ES-I3 (cell line): ENCODE data around the gene TBC1D14.

ENCODE experiments used
- H3K36me3 ChIP-seq: 2 replicates; pipeline ENCODE4 v1.6.1; 2013; ENCODE audit warnings: mild to moderate bottlenecking, low read length, control low read depth, moderate library complexity; ENCODE audit not compliant: insufficient read depth
- H3K4me1 ChIP-seq: 2 replicates; pipeline ENCODE4 v1.6.1; 2013; ENCODE audit warnings: mild to moderate bottlenecking, control low read depth, low read length; ENCODE audit not compliant: insufficient read depth
- H3K9ac ChIP-seq: 2 replicates; pipeline ENCODE4 v1.6.1; 2013; ENCODE audit warnings: low read depth, mild to moderate bottlenecking, low read length, moderate library complexity
- H3K9me3 ChIP-seq: 2 replicates; pipeline ENCODE4 v1.6.1; 2013; ENCODE audit warnings: mild to moderate bottlenecking, low read length, moderate library complexity; ENCODE audit not compliant: control insufficient read depth, insufficient read depth

Gene TBC1D14

GRCh38 chr4:7017446-7018048, 107.9 kb downstream of the TBC1D14 start:
- Histone ChIP-seq H3K9ac (no peak overlapping the region), H3K9me3 (no peaks in the 10 kb centered on the region), H3K4me1 (peaks cover 7% of the 10 kb centered on the region), H3K36me3 (peaks cover 6% of the 10 kb centered on the region)

GRCh38 chr4:7018281-7018680, 108.7 kb downstream of the TBC1D14 start:
- H3K9me3 ChIP-seq = no peaks in the 10 kb centered on the region
- H3K36me3 ChIP-seq = peaks cover 6% of the 10 kb centered on the region
- H3K4me1 ChIP-seq = peaks cover 7% of the 10 kb centered on the region
- H3K9ac ChIP-seq = no peak overlapping the region

- no peak overlapping the region for H3K9ac ChIP-seq
- no peaks in the 10 kb centered on the region for H3K9me3 ChIP-seq
- peaks cover 5% of the 10 kb centered on the region for H3K36me3 ChIP-seq
- H3K4me1 ChIP-seq = peaks cover 7% of the 10 kb centered on the region
Measured at GRCh38 chr4:7019367-7019766, 109.7 kb downstream of the TBC1D14 start.

- no peaks in the 10 kb centered on the region for H3K9me3 ChIP-seq
- H3K36me3 ChIP-seq = peaks cover 3% of the 10 kb centered on the region
- H3K4me1 ChIP-seq = peaks cover 7% of the 10 kb centered on the region
- no peak overlapping the region for H3K9ac ChIP-seq
Measured at GRCh38 chr4:7020290-7020689, 110.7 kb downstream of the TBC1D14 start.

- peaks cover 7% of the 10 kb centered on the region for H3K4me1 ChIP-seq
- peaks cover 3% of the 10 kb centered on the region for H3K36me3 ChIP-seq
- H3K9me3 ChIP-seq = no peaks in the 10 kb centered on the region
- H3K9ac ChIP-seq = no peak overlapping the region
Measured at GRCh38 chr4:7020856-7021255, 111.2 kb downstream of the TBC1D14 start.

GRCh38 chr4:7021355-7021754, 111.7 kb downstream of the TBC1D14 start:
- Histone ChIP-seq H3K4me1 (peaks cover 7% of the 10 kb centered on the region), H3K36me3 (peaks cover 5% of the 10 kb centered on the region), H3K9me3 (no peaks in the 10 kb centered on the region), H3K9ac (no peak overlapping the region)

GRCh38 chr4:7021930-7022664, 112.5 kb downstream of the TBC1D14 start:
- peaks cover 5% of the 10 kb centered on the region for H3K36me3 ChIP-seq
- H3K9ac ChIP-seq = no peak overlapping the region
- H3K4me1 ChIP-seq = peaks cover 7% of the 10 kb centered on the region
- no peaks in the 10 kb centered on the region for H3K9me3 ChIP-seq

GRCh38 chr4:7023486-7023885, 113.9 kb downstream of the TBC1D14 start:
- H3K9ac ChIP-seq = no peak overlapping the region
- H3K4me1 ChIP-seq = peaks cover 7% of the 10 kb centered on the region
- peaks cover 12% of the 10 kb centered on the region for H3K36me3 ChIP-seq
- H3K9me3 ChIP-seq = no peaks in the 10 kb centered on the region

GRCh38 chr4:7023901-7024300, 114.3 kb downstream of the TBC1D14 start:
- no peaks in the 10 kb centered on the region for H3K9me3 ChIP-seq
- peaks cover 7% of the 10 kb centered on the region for H3K4me1 ChIP-seq
- H3K36me3 ChIP-seq = peaks cover 12% of the 10 kb centered on the region
- H3K9ac ChIP-seq = no peak overlapping the region

GRCh38 chr4:7024336-7024890, 114.8 kb downstream of the TBC1D14 start:
- no peaks in the 10 kb centered on the region for H3K9me3 ChIP-seq
- peaks cover 7% of the 10 kb centered on the region for H3K4me1 ChIP-seq
- H3K36me3 ChIP-seq = peaks cover 12% of the 10 kb centered on the region
- H3K9ac ChIP-seq = no peak overlapping the region

- peaks cover 12% of the 10 kb centered on the region for H3K36me3 ChIP-seq
- no peak overlapping the region for H3K9ac ChIP-seq
- H3K4me1 ChIP-seq = peaks cover 4% of the 10 kb centered on the region
- no peaks in the 10 kb centered on the region for H3K9me3 ChIP-seq
Measured at GRCh38 chr4:7025040-7025602, 115.5 kb downstream of the TBC1D14 start.

- H3K36me3 ChIP-seq = peaks cover 15% of the 10 kb centered on the region
- H3K9ac ChIP-seq = no peak overlapping the region
- H3K4me1 ChIP-seq = no peaks in the 10 kb centered on the region; the same call in 1 of the 2 replicates
- no peaks in the 10 kb centered on the region for H3K9me3 ChIP-seq
Measured at GRCh38 chr4:7026107-7026506, 116.5 kb downstream of the TBC1D14 start.

GRCh38 chr4:7027284-7027683, 117.7 kb downstream of the TBC1D14 start:
- Histone ChIP-seq H3K9ac (no peak overlapping the region), H3K4me1 (no peaks in the 10 kb centered on the region; the same call in 1 of the 2 replicates), H3K36me3 (peaks cover 19% of the 10 kb centered on the region)

GRCh38 chr4:7027913-7028312, 118.3 kb downstream of the TBC1D14 start:
- H3K9ac ChIP-seq = no peak overlapping the region
- peaks cover 20% of the 10 kb centered on the region for H3K36me3 ChIP-seq
- H3K4me1 ChIP-seq = no peaks in the 10 kb centered on the region; the same call in 1 of the 2 replicates
- no peaks in the 10 kb centered on the region for H3K9me3 ChIP-seq

More at GRCh38 chr4:7027284-7027683, 117.7 kb downstream of the TBC1D14 start:
- H3K9me3 ChIP-seq = no peaks in the 10 kb centered on the region
